Activated naive CD4-positive, alpha-beta T cell treated with anti-CD3 and anti-CD28 coated beads for 36 hours (primary cell): ENCODE data around the gene DNER. TPM values are rescaled to one million over a fixed set of nuclear protein-coding genes. Genes with fewer than 3 reads are reported as not detected.

Experiments used
- CTCF ChIA-PET: fragments of 350-600 bp; sonication (Branson Sonifier 250); formaldehyde crosslinking; loops from one replicate; lab custom pipeline; 2021; ENCODE audit warnings: antibody characterized with exemption; lab: Charles Lee
- DNase-seq: peaks from one replicate; pipeline ENCODE4 v3.0.0-alpha.2; 2020
- H3K27ac Mint-ChIP-seq: one replicate; pipeline ENCODE4 v1.8.0; 2021; ENCODE audit warnings: mild to moderate bottlenecking, mixed read lengths
- H3K27me3 Mint-ChIP-seq: one replicate; pipeline ENCODE4 v1.8.0; 2021; ENCODE audit warnings: low read depth, mixed read lengths
- H3K36me3 Mint-ChIP-seq: one replicate; pipeline ENCODE4 v1.8.0; 2021; ENCODE audit warnings: low read depth, mixed read lengths
- H3K4me1 Mint-ChIP-seq: one replicate; pipeline ENCODE4 v1.8.0; 2021; ENCODE audit warnings: low read depth, mixed read lengths
- H3K4me3 Mint-ChIP-seq: one replicate; pipeline ENCODE4 v1.8.0; 2021; ENCODE audit warnings: mild to moderate bottlenecking, moderate library complexity, mixed read lengths
- H3K9me3 Mint-ChIP-seq: one replicate; pipeline ENCODE4 v1.8.0; 2021; ENCODE audit warnings: mixed read lengths
- intact Hi-C: fragments of 100-400 bp; cut with micrococcal nuclease; formaldehyde crosslinking; loops from one replicate; pipeline ENCODE4 v1.15.1; 2023
- total RNA-seq, 2 experiments: library from RNA; stranded (reverse); gene quantifications; one replicate each; pipeline ENCODE4 v1.2.3, GENCODE V29; 2021

The DNER gene
- total RNA-seq, 2 experiments from 2014 or later = not detected

- Mint-ChIP-seq H3K9me3 (no peaks in the 10 kb centered on the region), H3K36me3 (no peaks in the 10 kb centered on the region), H3K27me3 (no peaks in the 10 kb centered on the region), H3K4me3 (no peak overlapping the region), H3K4me1 (no peaks in the 10 kb centered on the region), H3K27ac (no peak overlapping the region)
- CTCF ChIA-PET = interaction anchor here (0.6 kb wide), 1 partner anchor 1535 kb away, joined by 3 read pairs; no protein-coding TSS in a partner anchor
- intact Hi-C loops = no loop called here
- DNase-seq = no peak
These were observed 267.1 kb downstream of the DNER start for GRCh38 chr2:229447227-229447626.

GRCh38 chr2:229446350-229446749, 268.0 kb downstream of the DNER start:
- no peak overlapping the region for H3K27ac Mint-ChIP-seq
- no peaks in the 10 kb centered on the region for H3K4me1 Mint-ChIP-seq
- H3K36me3 Mint-ChIP-seq = no peaks in the 10 kb centered on the region
- H3K9me3 Mint-ChIP-seq = no peaks in the 10 kb centered on the region
- no peak for DNase-seq
- no peak overlapping the region for H3K4me3 Mint-ChIP-seq
- H3K27me3 Mint-ChIP-seq = no peaks in the 10 kb centered on the region
- CTCF ChIA-PET = interaction anchor here (0.6 kb wide), 1 partner anchor 105 kb away, joined by 4 read pairs; no protein-coding TSS in a partner anchor
- intact Hi-C loops = no loop called here

- H3K36me3 Mint-ChIP-seq = no peaks in the 10 kb centered on the region
- H3K27me3 Mint-ChIP-seq = peaks cover 3% of the 10 kb centered on the region
- H3K27ac Mint-ChIP-seq = no peak overlapping the region
- no peak overlapping the region for H3K4me3 Mint-ChIP-seq
- no peaks in the 10 kb centered on the region for H3K9me3 Mint-ChIP-seq
- H3K4me1 Mint-ChIP-seq = no peaks in the 10 kb centered on the region
- DNase-seq = no peak
- intact Hi-C loops = no loop called here
- CTCF ChIA-PET = no interaction called here
These were observed 268.7 kb downstream of the DNER start for GRCh38 chr2:229445501-229446211.

- no peak for DNase-seq
- Mint-ChIP-seq H3K9me3 (no peaks in the 10 kb centered on the region), H3K27ac (no peak overlapping the region), H3K4me3 (no peak overlapping the region), H3K4me1 (no peaks in the 10 kb centered on the region), H3K27me3 (peaks cover 7% of the 10 kb centered on the region), H3K36me3 (no peaks in the 10 kb centered on the region)
- intact Hi-C loops = no loop called here
- CTCF ChIA-PET = no interaction called here
These were observed 269.3 kb downstream of the DNER start for GRCh38 chr2:229445019-229445418.

GRCh38 chr2:229443546-229444268, 270.6 kb downstream of the DNER start:
- no peak overlapping the region for H3K27ac Mint-ChIP-seq
- CTCF ChIA-PET = no interaction called here
- no peaks in the 10 kb centered on the region for H3K4me1 Mint-ChIP-seq
- no peaks in the 10 kb centered on the region for H3K36me3 Mint-ChIP-seq
- no peak for DNase-seq
- H3K9me3 Mint-ChIP-seq = no peaks in the 10 kb centered on the region
- peaks cover 7% of the 10 kb centered on the region for H3K27me3 Mint-ChIP-seq
- H3K4me3 Mint-ChIP-seq = no peak overlapping the region
- intact Hi-C loops = no loop called here

GRCh38 chr2:229443141-229443540, 271.2 kb downstream of the DNER start:
- CTCF ChIA-PET = no interaction called here
- Mint-ChIP-seq H3K27me3 (peaks cover 7% of the 10 kb centered on the region), H3K9me3 (no peaks in the 10 kb centered on the region), H3K36me3 (no peaks in the 10 kb centered on the region), H3K4me3 (no peak overlapping the region), H3K27ac (no peak overlapping the region), H3K4me1 (no peaks in the 10 kb centered on the region)
- no peak for DNase-seq
- intact Hi-C loops = no loop called here

- intact Hi-C loops = no loop called here
- no peak for DNase-seq
- H3K27ac Mint-ChIP-seq = no peak overlapping the region
- CTCF ChIA-PET = interaction anchor here (0.6 kb wide), 1 partner anchor 213 kb away, joined by 3 read pairs; no protein-coding TSS in a partner anchor
- H3K4me3 Mint-ChIP-seq = no peak overlapping the region
- no peaks in the 10 kb centered on the region for H3K36me3 Mint-ChIP-seq
- peaks cover 7% of the 10 kb centered on the region for H3K27me3 Mint-ChIP-seq
- no peaks in the 10 kb centered on the region for H3K4me1 Mint-ChIP-seq
- no peaks in the 10 kb centered on the region for H3K9me3 Mint-ChIP-seq
These were observed 275.8 kb downstream of the DNER start for GRCh38 chr2:229438430-229439159.

- Mint-ChIP-seq H3K4me1 (no peaks in the 10 kb centered on the region), H3K4me3 (no peak overlapping the region), H3K27ac (no peak overlapping the region), H3K36me3 (no peaks in the 10 kb centered on the region), H3K27me3 (peaks cover 7% of the 10 kb centered on the region), H3K9me3 (no peaks in the 10 kb centered on the region)
- intact Hi-C loops = no loop called here
- no peak for DNase-seq
- CTCF ChIA-PET = no interaction called here
These were observed 276.9 kb downstream of the DNER start for GRCh38 chr2:229437467-229437866.

GRCh38 chr2:229434187-229434586, 280.2 kb downstream of the DNER start:
- DNase-seq = no peak
- Mint-ChIP-seq H3K4me1 (no peaks in the 10 kb centered on the region), H3K27me3 (no peaks in the 10 kb centered on the region), H3K9me3 (no peaks in the 10 kb centered on the region), H3K27ac (no peak overlapping the region), H3K36me3 (no peaks in the 10 kb centered on the region), H3K4me3 (no peak overlapping the region)
- intact Hi-C loops = loop anchor here (5.0 kb wide), 2 partner anchors 153 to 283 kb away; no protein-coding TSS in a partner anchor
- CTCF ChIA-PET = no interaction called here

GRCh38 chr2:229433351-229433750, 281.0 kb downstream of the DNER start:
- Mint-ChIP-seq H3K4me3 (no peak overlapping the region), H3K36me3 (no peaks in the 10 kb centered on the region), H3K27ac (no peak overlapping the region), H3K4me1 (no peaks in the 10 kb centered on the region), H3K9me3 (no peaks in the 10 kb centered on the region), H3K27me3 (no peaks in the 10 kb centered on the region)
- DNase-seq = no peak
- CTCF ChIA-PET = no interaction called here
- intact Hi-C loops = loop anchor here (5.0 kb wide), 2 partner anchors 154 to 284 kb away; no protein-coding TSS in a partner anchor

- no peaks in the 10 kb centered on the region for H3K36me3 Mint-ChIP-seq
- CTCF ChIA-PET = interaction anchor here (0.6 to 1.6 kb wide), 2 partner anchors 82 to 161 kb away, joined by 3 to 4 read pairs; no protein-coding TSS in a partner anchor
- H3K4me3 Mint-ChIP-seq = no peak overlapping the region
- H3K27me3 Mint-ChIP-seq = no peaks in the 10 kb centered on the region
- no peaks in the 10 kb centered on the region for H3K4me1 Mint-ChIP-seq
- no peak for DNase-seq
- intact Hi-C loops = loop anchor here (5.0 kb wide), 2 partner anchors 156 to 286 kb away; no protein-coding TSS in a partner anchor
- no peaks in the 10 kb centered on the region for H3K9me3 Mint-ChIP-seq
- H3K27ac Mint-ChIP-seq = no peak overlapping the region
These were observed 282.9 kb downstream of the DNER start for GRCh38 chr2:229431327-229431954.

- Mint-ChIP-seq H3K9me3 (no peaks in the 10 kb centered on the region), H3K4me3 (no peak overlapping the region), H3K4me1 (no peaks in the 10 kb centered on the region), H3K36me3 (no peaks in the 10 kb centered on the region), H3K27me3 (no peaks in the 10 kb centered on the region), H3K27ac (no peak overlapping the region)
- DNase-seq = no peak
- CTCF ChIA-PET = interaction anchor here (1.6 kb wide), 1 partner anchor 84 kb away, joined by 3 read pairs; no protein-coding TSS in a partner anchor
- intact Hi-C loops = no loop called here
These were observed 284.8 kb downstream of the DNER start for GRCh38 chr2:229429589-229429988.
